HG03108 (cell line): ENCODE results near the gene SPAG9.
"Not testable (repeated sequence)": the region's sequence is repeated elsewhere in the genome, so short reads cannot be mapped to it uniquely, and the experiment has no call there.

Source experiments
- ATAC-seq: cut with Tn5 transposase; IDR thresholded peaks from one replicate; pipeline ENCODE4 v1.9.1; 2021; ENCODE audit warnings: moderate library complexity; ENCODE audit not compliant: unreplicated experiment

SPAG9 gene

DNA sequence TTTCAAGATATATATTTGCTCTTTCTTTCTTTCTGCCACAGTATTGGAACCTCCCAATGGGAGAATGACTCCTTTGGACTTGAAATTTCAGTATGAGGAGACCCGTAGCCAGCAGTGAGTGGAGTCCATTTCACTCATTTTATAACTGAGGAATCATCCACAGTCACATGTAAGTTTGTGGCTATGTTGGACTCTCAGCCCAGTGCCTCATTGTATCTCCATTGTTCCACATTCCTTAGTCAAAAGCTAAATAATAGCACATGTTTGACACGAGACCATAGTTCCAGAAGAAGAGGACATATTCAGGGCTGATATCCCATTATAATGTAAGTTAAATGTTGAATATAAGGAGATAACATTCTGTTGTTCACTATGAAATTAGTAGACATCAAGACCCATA lies 12.7 kb upstream of the SPAG9 start:
- no peak for ATAC-seq

DNA sequence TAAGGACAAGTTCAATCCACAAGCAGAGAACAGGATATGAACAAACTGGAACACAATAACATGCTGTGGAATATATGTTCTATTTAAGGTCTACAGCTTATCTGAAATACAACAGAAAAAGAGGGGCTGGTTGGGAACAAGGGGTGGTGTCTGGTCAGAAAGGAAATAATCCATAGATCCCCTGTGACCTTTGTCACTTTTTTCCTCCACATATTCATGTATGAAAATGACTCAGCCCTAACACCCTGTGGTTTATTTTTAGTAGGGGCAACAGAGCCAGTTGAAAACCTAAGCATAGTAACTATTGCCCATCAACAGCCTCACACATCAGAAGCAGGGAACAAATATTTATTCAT lies 12.3 kb upstream of the SPAG9 start:
- ATAC-seq = peak; percentile 66

DNA sequence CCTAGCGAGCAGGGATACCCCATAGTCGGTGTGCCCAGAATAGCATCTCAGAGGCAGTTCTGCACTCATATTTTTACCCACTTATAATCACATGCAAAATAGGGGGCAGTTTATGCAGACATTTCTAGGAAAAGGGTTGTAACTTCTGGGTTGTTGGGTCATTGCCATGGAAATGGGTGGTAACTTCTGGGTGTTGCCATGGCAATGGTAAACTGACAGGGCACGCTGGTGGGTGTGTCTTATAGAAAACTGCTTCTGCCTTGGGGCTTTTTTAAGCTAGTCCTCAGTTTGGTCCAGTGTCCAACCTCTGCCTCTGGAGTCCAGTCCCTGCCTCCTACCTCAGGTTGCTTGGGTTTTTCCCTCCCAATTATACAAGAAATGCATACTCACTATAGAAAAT lies 7.4 kb upstream of the SPAG9 start:
- ATAC-seq = no peak

DNA sequence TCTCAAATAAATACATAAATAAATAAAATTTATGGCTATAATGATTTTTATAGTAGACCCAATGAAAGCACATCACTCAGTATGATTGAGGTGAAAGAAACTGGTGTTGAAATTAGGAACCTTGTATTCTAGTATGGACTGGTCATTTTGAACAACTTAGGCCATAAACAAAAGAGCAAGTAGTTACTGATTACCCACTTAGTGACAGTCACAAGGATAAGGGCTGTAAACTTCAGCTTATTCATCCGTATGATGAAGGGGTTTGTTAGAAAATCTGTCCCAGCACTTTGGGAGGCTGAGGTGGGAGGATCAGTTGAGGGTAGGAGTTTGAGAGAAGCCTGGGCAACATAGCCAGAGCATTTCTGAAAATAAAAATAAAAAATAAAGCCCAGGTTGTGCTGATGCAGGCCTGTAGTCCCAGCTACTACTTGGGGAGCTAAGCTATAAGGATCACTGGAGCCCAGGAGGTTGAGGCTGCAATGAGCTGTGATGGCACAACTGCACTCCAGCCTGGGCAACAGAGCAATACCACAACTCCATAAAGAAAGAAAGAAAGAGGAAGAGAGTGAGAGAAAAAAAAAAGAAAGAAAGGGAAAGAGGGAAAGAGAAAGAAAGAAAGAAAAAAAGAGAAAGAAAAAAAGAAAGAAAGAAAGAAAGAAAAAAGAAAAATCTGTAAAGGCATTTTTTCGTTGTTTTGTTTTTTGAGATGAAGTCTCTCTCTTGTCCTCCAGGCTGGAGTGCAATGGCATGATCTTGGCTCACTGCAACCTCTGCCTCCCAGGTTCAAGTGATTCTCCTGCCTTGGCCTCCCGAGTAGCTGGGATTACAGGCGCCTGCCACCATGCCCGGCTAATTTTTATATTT lies 4.2 kb upstream of the SPAG9 start:
- ATAC-seq = no peak

DNA sequence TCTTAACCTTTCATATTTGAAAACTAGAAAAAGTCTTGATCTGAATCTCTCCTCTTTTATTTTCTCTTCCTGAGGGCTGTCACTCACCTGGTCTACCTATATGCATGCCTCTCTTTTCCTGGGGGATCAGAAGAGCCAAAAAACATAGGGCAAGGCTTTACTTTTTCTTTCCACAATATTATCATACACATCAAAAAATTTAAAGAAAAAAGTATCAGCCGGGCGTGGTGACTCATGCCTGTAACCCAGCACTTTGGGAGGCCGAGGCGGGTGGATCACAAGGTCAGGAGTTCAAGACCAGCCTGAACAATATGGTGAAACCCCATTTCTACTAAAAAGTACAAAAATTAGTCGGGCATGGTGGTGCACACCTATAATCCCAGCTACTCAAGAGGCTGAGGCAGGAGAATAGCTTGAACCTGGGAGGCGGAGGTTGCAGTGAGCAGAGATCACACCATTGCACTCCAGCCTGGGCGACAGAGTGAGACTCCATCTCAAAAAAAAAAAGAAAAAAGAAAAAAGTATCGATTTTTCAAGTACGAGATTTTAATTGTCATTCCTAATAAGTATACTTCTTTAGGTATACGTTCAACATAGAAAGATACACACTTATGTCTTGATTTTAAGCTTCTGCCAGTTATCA lies 1.9 kb upstream of the SPAG9 start:
- ATAC-seq = not testable (repeated sequence)

DNA sequence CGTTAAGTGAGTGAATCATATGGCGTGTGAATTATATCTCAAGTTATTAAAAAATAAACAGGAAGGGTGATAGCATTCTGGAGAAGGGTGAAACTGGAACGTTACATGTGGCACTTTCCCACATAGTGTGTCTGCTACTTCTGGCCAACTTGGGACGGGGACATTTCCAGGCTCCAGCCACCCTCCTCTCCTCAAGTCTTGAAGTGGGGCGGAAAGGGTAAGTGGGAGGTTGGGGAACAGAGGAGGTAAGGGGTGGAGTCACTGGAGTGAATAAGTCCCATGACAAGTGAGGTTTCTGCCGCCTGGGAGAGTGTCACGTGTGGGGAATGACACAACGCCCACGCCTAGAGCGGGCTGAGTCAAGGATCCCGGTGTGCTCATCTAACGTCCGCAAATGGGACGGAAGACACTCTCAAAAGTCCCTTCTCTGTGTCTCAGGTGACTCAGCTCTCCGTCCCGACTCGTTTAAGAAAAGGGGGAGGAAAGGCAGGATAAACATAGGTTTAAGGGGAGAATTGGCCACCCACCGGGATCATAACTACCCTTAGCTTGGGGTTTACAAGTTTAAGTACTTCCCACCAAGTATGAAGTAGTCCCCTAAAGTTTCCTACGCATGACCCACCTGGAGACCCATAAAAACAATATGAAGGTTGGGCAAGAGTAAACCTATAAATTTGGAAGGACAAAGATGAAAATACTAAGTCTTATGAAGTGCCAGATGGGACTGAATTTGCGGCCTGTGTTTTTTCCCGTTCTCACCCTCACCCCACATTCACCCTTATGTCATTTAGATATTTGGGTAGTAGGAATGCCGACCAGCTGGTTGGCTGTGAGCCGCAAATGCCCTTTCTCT lies 1.2 kb upstream of the SPAG9 start:
- peak; percentile 32 for ATAC-seq

DNA sequence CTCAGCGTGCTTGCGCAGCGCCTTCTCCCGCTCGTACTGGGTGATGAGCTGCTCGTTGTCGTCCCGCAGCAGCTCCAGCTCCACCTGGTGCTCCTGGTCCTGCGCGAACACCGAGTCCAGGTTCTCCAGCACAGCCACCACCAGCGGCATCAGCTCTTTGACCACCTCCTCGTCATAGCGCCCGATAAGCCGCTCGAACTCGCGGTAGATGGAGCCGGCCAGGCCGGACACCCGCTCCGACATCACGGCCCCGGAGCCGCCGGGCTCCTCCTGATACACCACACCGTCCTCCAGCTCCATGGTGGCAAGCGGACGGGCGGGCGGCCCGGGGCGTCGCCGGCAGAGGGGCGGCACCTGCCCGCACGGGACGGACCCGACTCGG lies 320 bp downstream of the SPAG9 start:
- peak; percentile 16 for ATAC-seq

DNA sequence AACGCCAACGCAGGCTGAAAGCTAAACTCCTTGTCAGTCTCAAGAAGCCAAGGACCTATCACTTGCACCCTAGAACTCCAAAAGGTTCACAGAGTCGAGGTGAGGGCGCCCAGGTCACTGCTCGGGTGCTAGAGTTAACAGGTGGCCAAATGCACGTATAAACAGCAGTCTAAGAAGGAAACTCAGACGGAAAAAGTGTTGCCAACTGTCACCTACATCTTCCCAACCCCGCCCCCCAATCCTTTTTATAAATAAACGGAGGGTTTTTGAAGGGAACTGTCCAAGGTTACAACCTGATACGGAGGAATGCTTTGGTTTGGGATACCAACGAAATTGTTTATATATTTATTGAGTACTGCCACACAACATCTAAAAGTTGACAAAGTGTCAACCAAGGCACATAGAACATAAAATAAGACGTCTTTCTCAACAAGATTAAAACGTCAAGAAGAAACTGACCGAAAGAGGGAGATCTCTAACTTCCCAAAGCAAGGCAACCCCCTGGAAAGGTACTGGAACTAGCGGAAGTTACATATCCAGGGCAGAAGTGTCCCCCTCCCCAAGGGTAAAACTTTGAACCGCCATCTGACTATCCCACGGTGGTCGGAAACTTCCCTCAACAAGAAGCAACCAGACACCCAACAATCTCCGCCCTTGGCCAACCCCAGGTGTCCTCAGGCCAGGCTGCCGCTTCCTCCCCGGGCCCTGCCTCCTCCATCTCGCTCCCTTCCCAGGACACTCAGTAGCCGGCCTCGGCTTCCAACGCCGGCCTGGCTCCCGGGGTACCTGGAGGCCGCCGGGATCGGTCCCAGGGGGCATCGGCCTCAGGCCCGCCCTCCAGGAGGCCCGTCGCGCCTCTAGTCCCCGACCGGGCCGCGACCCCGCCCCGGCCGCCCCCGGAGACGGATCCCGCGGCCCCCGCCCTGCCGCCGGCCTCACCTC lies 982 bp downstream of the SPAG9 start:
- ATAC-seq = peak; percentile 28

DNA sequence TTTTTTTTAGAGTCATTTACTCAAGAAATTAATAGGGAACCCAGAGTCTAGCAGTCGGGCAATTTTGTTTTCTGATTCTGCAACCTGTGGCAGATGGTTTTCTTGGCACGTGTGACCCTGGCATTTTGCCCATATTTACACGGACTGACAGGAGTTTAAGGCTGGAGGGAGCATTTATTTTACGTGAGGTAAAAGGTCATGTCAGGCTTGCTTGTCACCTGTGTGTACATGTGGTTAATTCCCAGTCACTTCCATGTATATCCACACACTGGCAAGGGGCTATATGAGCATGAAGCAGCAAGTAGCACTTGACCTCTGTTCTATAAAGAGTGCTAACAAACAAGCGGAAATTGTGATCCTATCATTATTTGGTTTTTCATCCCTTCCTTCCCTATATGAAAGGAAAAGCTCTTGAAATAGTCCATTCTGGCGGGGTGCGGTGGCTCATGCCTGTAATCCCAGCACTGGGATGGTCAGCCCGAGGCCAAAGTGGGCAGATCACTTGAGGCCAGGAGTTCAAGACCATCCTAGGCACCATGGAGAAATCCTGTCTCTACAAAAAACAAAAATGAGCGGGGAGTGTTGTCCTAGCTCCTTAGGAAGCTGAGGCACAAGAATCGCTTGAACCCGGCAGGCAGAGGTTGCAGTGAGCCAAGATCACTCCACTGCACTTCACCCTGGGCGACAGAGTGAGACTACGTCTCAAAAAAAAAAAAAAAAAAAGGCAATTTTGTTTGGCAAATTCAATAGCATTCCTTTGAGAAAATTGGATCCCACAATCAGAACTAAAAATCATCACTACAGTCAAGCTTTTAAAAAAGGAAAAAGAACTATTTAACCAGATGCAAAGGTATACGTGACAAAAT lies 2.1 kb downstream of the SPAG9 start:
- no peak for ATAC-seq

DNA sequence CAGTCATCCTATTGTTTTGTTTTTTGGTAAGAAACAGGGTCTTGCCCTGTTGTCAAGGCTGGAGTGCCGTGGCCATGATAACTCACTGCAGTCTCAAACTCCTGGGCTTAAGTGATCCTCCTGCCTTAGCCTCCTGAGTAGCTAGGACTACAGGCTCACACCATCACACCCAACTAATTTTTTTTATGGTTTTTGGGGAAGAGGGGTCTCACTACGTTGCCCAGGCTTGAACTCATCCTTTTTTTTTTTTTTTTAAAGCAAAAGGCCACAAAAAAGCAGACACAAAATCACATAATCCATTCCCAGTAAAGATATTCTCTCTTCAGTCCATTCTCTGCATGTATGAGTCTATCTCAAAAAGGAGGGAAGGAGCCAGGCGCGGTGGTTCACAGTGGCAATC lies 5.5 kb downstream of the SPAG9 start:
- no peak for ATAC-seq

DNA sequence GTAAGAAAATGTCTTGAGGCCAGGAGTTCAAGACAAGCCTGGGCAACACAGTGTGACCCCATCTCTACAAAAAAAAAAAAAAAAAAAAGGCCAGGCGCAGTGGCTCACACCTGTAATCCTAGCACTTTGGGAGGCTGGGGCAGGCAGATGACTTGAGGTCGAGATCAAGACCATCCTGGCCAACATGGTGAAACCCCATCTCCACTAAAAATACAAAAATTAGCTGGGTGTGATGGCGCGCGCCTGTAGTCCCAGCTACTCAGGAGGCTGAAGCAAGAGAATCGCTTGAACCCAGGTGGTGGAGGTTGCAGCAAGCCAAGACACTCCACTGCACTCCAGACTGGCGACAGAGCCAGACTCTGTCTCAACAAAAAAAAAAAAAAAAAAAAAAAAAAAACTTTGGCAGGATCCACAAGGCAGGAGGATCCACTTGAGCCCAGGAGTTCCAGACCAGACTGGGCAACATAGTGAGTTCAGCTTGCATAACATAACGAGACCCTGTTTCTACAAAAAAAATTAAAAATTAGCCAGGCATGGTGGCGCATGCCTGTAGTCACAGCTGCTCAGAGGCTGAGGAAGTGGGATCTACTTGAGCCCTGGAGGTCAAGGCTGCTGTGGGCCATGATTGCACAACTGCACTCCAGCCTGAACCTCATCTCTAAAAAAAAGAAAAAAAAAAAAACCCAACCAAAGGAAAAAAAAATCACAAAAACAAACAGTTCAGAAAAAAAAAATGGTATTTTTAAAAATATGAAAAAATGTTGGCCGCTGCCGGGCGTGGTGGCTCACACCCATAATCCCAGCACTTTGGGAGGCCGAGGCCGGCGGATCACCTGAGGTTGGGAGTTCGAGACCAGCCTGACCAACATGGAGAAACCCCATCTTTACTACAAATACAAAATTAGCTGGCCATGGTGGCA lies 8.1 kb downstream of the SPAG9 start:
- not testable (repeated sequence) for ATAC-seq

DNA sequence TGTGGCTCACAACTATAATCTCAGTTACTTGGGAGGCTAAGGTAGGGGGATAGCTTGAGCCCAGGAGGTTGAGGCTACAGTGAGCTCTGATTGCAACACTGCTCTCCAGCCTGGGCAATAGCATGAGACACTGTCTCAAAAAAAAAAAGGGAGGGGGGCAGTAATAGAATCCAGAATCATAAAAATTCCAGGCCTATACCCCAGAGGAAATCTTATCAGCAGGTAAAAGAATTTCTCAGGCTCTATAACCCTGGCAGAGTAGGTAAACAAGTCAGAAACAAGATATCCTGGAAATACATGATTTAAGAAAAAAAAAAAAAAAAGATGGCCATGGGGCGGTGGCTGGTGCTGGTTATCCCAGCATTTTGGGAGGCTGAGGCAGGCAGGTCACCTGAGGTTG lies 12.9 kb downstream of the SPAG9 start:
- ATAC-seq = no peak

DNA sequence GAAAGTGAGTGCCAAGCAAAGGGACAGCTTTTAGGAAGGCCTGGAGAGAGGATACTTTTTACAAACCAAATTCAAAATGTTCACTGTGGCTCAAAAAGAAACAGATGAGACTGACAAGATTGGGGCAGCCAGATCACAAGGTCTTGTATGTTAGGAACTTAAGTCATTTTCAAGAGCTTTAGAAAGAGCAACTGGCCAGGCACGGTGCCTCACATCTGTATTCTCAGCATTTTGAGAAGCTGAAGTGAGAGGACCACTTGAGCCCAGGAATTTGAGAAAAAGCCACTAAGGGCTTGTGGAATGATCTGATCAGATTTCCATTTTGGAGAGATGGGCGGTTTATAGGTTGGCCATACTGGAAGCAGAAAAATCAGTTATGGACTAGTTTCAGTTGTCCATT lies 17.2 kb downstream of the SPAG9 start:
- no peak for ATAC-seq

DNA sequence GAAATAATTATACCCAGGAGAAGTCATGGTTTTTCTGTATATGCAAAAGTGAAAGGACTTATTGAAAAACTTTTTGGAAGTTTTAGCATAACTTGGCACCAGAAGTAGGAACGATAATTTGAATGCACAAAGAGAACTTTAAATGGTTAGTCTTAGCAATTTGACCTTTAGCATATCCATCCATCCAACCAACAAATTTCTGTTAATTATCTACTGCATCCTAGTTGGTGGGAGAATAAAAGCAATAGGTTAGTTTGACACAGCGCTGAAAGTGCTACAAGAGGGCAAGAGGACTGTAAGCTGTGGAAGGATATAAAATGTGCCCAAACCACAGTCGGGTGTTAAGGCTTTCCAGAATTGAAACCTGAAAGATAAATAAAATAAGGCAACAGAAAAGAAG lies 17.6 kb downstream of the SPAG9 start:
- no peak for ATAC-seq

DNA sequence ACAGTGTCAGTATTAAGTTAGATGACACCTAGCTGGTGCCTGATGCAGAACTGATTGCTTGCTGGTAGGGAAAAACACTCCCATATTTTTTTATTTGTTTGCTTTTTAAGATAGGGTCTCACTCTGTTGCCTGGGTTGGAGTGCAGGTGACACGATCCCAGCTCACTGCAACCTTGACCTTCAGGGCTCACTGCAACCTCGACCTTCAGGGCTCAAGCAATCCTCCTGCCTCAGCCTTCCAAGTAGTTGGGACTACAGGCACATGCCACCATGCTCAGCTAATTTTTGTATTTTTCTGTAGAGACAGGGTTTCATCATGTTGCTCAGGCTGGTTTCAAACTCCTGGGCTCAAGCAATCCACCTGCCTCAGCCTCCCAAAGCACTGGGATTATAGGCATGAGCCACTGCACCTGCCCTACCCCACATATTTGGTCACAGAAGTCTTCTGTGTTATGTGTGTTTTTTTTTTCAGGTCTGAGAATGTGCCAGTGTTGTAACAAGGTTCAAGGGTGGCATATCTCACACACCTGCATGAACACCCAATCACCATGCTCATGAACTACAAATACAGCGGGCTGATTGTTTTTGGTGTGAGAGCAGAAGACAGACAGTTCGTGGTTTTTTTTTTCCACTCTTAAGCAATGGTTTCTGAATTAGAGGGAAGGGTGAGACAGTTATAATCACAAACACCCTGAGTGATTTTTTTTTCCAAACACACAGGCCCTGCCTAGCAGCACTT lies 22.8 kb downstream of the SPAG9 start:
- no peak for ATAC-seq

DNA sequence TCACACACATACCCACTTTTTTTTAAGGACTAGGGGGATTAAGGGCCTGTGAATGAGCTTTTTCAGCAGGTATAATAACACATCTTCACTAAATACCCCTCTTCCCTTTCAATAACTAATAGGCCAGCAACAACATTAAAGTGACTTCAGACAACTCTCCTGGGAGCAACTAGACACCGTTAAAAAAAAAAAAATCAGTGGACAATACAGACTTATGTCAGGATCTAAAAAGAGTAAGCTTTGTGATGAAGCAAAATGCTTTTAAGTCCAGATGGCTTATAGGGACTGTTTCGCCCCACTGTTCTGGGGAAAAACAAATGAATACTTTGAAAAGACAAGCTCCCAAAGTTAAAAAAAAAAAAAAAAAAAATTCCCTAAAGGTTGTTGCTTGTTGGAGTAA lies 29.0 kb downstream of the SPAG9 start:
- ATAC-seq = no peak

DNA sequence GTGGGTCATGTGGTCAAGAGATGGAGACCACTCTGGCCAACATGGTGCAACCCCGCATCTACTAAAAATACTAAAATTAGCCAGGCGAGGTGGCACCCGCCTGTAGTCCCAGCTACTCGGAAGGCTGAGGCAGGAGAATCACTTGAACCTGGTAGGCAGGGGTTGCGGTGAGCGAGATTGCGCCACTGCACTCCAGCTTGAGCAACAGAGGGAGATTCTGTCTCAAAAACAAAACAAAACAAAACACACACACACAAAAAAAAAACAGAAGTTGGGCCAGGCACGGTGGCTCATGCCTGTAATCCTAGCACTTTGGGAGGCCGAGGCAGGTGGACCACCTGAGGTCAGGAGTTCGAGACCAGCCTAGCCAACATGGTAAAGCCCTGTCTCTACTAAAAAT lies 31.8 kb downstream of the SPAG9 start:
- ATAC-seq = not testable (repeated sequence)

DNA sequence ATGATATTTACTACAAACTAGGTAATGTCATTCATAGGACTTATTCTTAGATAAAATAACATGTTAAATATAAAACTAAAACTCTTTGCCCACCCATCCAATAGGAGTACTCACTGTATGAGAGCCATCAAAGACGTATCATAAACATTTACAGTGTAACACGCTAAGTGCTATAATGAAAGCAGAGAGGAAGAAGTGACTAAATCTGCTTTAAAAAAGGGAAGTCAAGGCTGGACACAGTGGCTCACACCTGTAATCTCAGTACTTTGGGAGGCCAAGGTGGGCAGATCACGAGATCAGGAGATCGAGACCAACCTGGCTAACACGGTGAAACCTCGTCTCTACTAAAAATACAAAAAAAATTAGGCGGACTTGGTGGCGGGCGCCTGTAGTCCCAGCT lies 32.4 kb downstream of the SPAG9 start:
- ATAC-seq = no peak
